Vagina (tissue), 2 donors: ENCODE results near the gene AGTPBP1.

Experiments
- POLR2AphosphoS5 ChIP-seq, 2 donors: sonication (generic); formaldehyde crosslinking; IDR thresholded peaks; one replicate each; pipeline ENCODE4 v1.9.0; 2017; ENCODE audit warnings: antibody characterized with exemption in 2 of 2, mild to moderate bottlenecking in 2 of 2, low read depth in 1 of 2; ENCODE audit not compliant: insufficient read depth in 1 of 2
- TF ChIP-seq, protein P1 (sequence below), 3 experiments: fragments of 450-650 bp in 2 of 3; fragments of 200-600 bp in 1 of 3; sonication (generic) in 1 of 3; IDR thresholded peaks; one replicate each; pipeline ENCODE4 v1.5.1; 2017 to 2019; ENCODE audit warnings: antibody characterized with exemption in 3 of 3, mild to moderate bottlenecking in 2 of 3, moderate library complexity in 2 of 3

DNA sequence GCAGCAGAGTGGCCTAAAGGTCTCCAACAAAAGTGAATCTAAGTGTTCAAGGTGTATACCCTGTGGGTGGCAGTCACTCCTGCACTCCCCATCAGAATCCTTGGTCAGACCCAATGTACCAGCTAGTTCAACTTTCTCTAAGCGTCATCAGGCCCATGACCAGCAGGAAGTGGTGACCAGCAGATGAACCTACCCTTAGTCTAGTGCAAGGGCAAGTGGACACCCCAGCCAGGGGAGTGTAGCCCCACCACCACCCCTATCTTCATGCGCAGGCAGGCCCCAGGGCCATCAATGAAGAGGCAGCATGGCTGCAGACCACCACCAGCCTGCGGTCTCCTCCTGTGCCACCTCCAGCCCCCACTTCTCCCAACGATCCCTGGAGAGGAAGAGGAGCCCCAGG lies 213.1 kb downstream of the AGTPBP1 start:
- TF ChIP-seq POLR2AphosphoS5 (IDR thresholded peaks at IDR 0.05; ENCODE audit: insufficient read depth in 1 of 2, low read depth in 1 of 2): no peak
- TF ChIP-seq, protein P1, sequence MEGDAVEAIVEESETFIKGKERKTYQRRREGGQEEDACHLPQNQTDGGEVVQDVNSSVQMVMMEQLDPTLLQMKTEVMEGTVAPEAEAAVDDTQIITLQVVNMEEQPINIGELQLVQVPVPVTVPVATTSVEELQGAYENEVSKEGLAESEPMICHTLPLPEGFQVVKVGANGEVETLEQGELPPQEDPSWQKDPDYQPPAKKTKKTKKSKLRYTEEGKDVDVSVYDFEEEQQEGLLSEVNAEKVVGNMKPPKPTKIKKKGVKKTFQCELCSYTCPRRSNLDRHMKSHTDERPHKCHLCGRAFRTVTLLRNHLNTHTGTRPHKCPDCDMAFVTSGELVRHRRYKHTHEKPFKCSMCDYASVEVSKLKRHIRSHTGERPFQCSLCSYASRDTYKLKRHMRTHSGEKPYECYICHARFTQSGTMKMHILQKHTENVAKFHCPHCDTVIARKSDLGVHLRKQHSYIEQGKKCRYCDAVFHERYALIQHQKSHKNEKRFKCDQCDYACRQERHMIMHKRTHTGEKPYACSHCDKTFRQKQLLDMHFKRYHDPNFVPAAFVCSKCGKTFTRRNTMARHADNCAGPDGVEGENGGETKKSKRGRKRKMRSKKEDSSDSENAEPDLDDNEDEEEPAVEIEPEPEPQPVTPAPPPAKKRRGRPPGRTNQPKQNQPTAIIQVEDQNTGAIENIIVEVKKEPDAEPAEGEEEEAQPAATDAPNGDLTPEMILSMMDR (IDR thresholded peaks at IDR 0.05): no peak
